SU-DHL-6 (cell line): ENCODE results near the gene PIK3C2G.
"Not testable (repeated sequence)": the region's sequence is repeated elsewhere in the genome, so short reads cannot be mapped to it uniquely, and the experiment has no call there.

Experiments used
- H2AFZ ChIP-seq: fragments of 200-600 bp; sonication (generic); 2 replicates; pipeline ENCODE4 v1.6.1; 2014; ENCODE audit warnings: low read depth, mild to moderate bottlenecking, moderate library complexity, mixed read lengths, antibody characterized with exemption, low read length; ENCODE audit not compliant: severe bottlenecking
- H3F3A ChIP-seq: fragments of 200-600 bp; shearing (Covaris generic); 2 replicates; pipeline ENCODE4 v1.6.0; 2016; ENCODE audit warnings: antibody characterized with exemption, mild to moderate bottlenecking; ENCODE audit not compliant: insufficient read depth
- H3K27ac ChIP-seq: fragments of 200-600 bp; sonication (generic); 2 replicates; pipeline ENCODE4 v1.5.1; 2016; ENCODE audit warnings: low read depth, mild to moderate bottlenecking, low read length, moderate library complexity, mixed read lengths
- H3K27me3 ChIP-seq: fragments of 200-600 bp; sonication (generic), shearing (Covaris generic); 2 replicates; pipeline ENCODE4 v1.6.0; 2014; ENCODE audit warnings: mild to moderate bottlenecking, low read length
- H3K36me3 ChIP-seq: fragments of 200-600 bp; sonication (generic); 2 replicates; pipeline ENCODE4 v1.6.1; 2014; ENCODE audit warnings: mild to moderate bottlenecking, low read length, mixed read lengths
- H3K4me2 ChIP-seq: fragments of 300-600, 200-600 bp; shearing (Covaris generic), sonication (generic); 2 replicates; pipeline ENCODE4 v1.6.0; 2014; ENCODE audit warnings: low read length, low read depth, mild to moderate bottlenecking; ENCODE audit not compliant: poor library complexity, severe bottlenecking
- H3K4me3 ChIP-seq: fragments of 200-600 bp; sonication (generic); 2 replicates; pipeline ENCODE4 v1.5.1; 2014; ENCODE audit warnings: antibody characterized with exemption, low read length, mild to moderate bottlenecking, mixed read lengths; ENCODE audit not compliant: insufficient read depth, poor library complexity, severe bottlenecking
- H3K79me2 ChIP-seq: fragments of 200-600 bp; sonication (generic); 2 replicates; pipeline ENCODE4 v1.6.1; 2014; ENCODE audit warnings: mild to moderate bottlenecking, low read length, moderate library complexity; ENCODE audit not compliant: insufficient read depth
- H3K9ac ChIP-seq: fragments of 200-600 bp; sonication (generic); 2 replicates; pipeline ENCODE4 v1.7.0; 2014; ENCODE audit warnings: mild to moderate bottlenecking, low read length
- H3K9me2 ChIP-seq: fragments of 200-600 bp; sonication (generic); replicated peaks from 2 replicates; pipeline ENCODE4 v1.6.1; 2014; ENCODE audit warnings: low read length; ENCODE audit not compliant: insufficient read depth
- H3K9me3 ChIP-seq: fragments of 200-600 bp; sonication (generic); 2 replicates; pipeline ENCODE4 v1.6.1; 2014; ENCODE audit warnings: low read length, mixed read lengths; ENCODE audit not compliant: insufficient read depth
- H4K20me1 ChIP-seq: fragments of 200-600 bp; sonication (generic); 2 replicates; pipeline ENCODE4 v1.6.1; 2014; ENCODE audit warnings: low read depth, mild to moderate bottlenecking, antibody characterized with exemption, low read length, moderate library complexity, mixed read lengths
- EZH2phosphoT487 ChIP-seq: fragments of 200-600 bp; sonication (generic), shearing (Covaris generic); conservative IDR thresholded peaks from 2 replicates; pipeline ENCODE4 v1.6.1; 2018; ENCODE audit warnings: mild to moderate bottlenecking, antibody characterized with exemption, low read length, moderate library complexity, mixed read lengths
- TF ChIP-seq, protein P1 (sequence below): fragments of 200-600 bp; sonication (generic); IDR thresholded peaks from one replicate; pipeline ENCODE4 v1.5.1; 2017; ENCODE audit warnings: antibody characterized with exemption, mild to moderate bottlenecking, low read length, moderate library complexity; ENCODE audit not compliant: insufficient read depth, poor library complexity, severe bottlenecking

The PIK3C2G gene

DNA sequence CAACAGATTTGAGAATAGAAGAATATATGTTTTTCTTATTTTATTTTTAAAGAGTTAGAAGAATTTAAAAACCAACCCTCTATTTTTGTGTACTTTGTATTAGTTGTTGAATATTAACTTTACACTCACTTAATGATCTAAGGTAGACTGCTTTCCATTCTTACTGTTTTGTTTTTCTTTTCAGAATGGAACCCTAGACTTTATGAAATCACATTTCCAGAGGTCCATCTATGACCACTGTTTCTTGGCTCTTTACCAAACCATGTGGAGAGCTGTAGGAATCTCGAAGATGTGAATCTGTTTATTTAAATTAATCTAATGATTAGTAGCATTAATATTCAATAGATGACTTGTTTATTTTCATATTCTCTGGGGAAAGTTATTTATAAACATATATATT lies 7.2 kb upstream of the PIK3C2G start:
- H3K9me3 ChIP-seq: no peaks in the 10 kb centered on the region
- no peak overlapping the region for H3K4me3 ChIP-seq
- H3K9me2 ChIP-seq: no peaks in the 10 kb centered on the region
- H3K27me3 ChIP-seq: no peaks in the 10 kb centered on the region
- no peak overlapping the region for H2AFZ ChIP-seq
- H3K36me3 ChIP-seq: no peaks in the 10 kb centered on the region
- no peak overlapping the region for H3K4me2 ChIP-seq
- TF ChIP-seq, protein P1, sequence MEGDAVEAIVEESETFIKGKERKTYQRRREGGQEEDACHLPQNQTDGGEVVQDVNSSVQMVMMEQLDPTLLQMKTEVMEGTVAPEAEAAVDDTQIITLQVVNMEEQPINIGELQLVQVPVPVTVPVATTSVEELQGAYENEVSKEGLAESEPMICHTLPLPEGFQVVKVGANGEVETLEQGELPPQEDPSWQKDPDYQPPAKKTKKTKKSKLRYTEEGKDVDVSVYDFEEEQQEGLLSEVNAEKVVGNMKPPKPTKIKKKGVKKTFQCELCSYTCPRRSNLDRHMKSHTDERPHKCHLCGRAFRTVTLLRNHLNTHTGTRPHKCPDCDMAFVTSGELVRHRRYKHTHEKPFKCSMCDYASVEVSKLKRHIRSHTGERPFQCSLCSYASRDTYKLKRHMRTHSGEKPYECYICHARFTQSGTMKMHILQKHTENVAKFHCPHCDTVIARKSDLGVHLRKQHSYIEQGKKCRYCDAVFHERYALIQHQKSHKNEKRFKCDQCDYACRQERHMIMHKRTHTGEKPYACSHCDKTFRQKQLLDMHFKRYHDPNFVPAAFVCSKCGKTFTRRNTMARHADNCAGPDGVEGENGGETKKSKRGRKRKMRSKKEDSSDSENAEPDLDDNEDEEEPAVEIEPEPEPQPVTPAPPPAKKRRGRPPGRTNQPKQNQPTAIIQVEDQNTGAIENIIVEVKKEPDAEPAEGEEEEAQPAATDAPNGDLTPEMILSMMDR: no peak
- no peaks in the 10 kb centered on the region for H3F3A ChIP-seq
- H3K9ac ChIP-seq: no peak overlapping the region
- no peaks in the 10 kb centered on the region for H3K79me2 ChIP-seq
- no peak overlapping the region for H3K27ac ChIP-seq
- no peaks in the 10 kb centered on the region for H4K20me1 ChIP-seq

- not testable (repeated sequence) for H2AFZ ChIP-seq, H4K20me1 ChIP-seq, H3K27ac ChIP-seq, H3F3A ChIP-seq, H3K4me2 ChIP-seq, H3K9ac ChIP-seq, H3K9me2 ChIP-seq, H3K4me3 ChIP-seq, H3K9me3 ChIP-seq, H3K36me3 ChIP-seq, H3K27me3 ChIP-seq, H3K79me2 ChIP-seq
Measured at GRCh38 chr12:18255004-18255403, 6.3 kb upstream of the PIK3C2G start.

GRCh38 chr12:18257251-18257650 lies 4.1 kb upstream of the PIK3C2G start:
- H3K9me3 ChIP-seq: no peaks in the 10 kb centered on the region
- H3K27ac ChIP-seq: no peak overlapping the region
- H2AFZ ChIP-seq: no peak overlapping the region
- H3K79me2 ChIP-seq: no peaks in the 10 kb centered on the region
- no peaks in the 10 kb centered on the region for H3K9me2 ChIP-seq
- H3K27me3 ChIP-seq: no peaks in the 10 kb centered on the region
- no peaks in the 10 kb centered on the region for H3F3A ChIP-seq
- no peaks in the 10 kb centered on the region for H4K20me1 ChIP-seq
- no peak overlapping the region for H3K4me2 ChIP-seq
- no peak overlapping the region for H3K9ac ChIP-seq
- no peak overlapping the region for H3K4me3 ChIP-seq
- no peak for TF ChIP-seq EZH2phosphoT487
- TF ChIP-seq, protein P1: no peak
- no peaks in the 10 kb centered on the region for H3K36me3 ChIP-seq

DNA sequence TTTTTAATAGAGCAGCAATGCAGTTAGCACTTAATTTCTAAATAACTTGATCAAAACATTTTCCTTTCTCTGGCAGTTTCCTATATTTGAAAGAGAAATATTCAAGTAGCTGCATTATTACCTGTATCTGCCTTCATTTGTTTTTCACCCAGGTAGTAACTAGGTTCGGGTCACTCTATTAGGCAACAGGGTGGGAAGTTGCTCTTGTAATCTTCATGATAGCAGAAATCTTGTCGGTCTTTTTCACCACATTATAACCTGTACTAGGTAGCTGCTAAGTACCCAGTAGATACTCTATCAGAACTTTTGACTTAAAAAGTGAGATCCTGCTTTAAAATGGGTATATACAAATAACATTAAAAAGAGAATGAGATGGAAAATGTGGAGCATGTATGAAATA lies 2.4 kb upstream of the PIK3C2G start:
- Histone ChIP-seq H3F3A (no peaks in the 10 kb centered on the region), H3K9ac (no peak overlapping the region), H3K9me2 (no peaks in the 10 kb centered on the region), H3K4me3 (no peak overlapping the region), H3K36me3 (no peaks in the 10 kb centered on the region), H3K27me3 (no peaks in the 10 kb centered on the region), H3K27ac (no peak overlapping the region), H3K9me3 (no peaks in the 10 kb centered on the region), H2AFZ (no peak overlapping the region), H3K79me2 (no peaks in the 10 kb centered on the region), H4K20me1 (no peaks in the 10 kb centered on the region), H3K4me2 (no peak overlapping the region)
- no peak for TF ChIP-seq EZH2phosphoT487
- TF ChIP-seq, protein P1: no peak
